ENCODE data around the gene PMEPA1.

GRCh38 chr20:57605878-57606277 lies 103.9 kb downstream of the PMEPA1 start:
- TF ChIP-seq TAF1 (conservative IDR thresholded peaks at IDR 0.05) = no peak
- no peak for TF ChIP-seq CTCF (IDR thresholded peaks at IDR 0.05; ENCODE audit: low read depth, low read length, missing input control)
- TF ChIP-seq MAX (IDR thresholded peaks at IDR 0.05) = no peak
